ENCODE results near the gene RNF169.
"Not testable (repeated sequence)": the region's sequence is repeated elsewhere in the genome, so short reads cannot be mapped to it uniquely, and the experiment has no call there.

RNF169 gene

GRCh38 chr11:74825596-74825995 is 76.9 kb downstream of the RNF169 start:
- not testable (repeated sequence) for DNase-seq

- no peak for DNase-seq
Measured at GRCh38 chr11:74826901-74827300, 78.3 kb downstream of the RNF169 start.

- no peak for DNase-seq
Measured at GRCh38 chr11:74837191-74837590, 88.5 kb downstream of the RNF169 start.

GRCh38 chr11:74838188-74838587 is 89.5 kb downstream of the RNF169 start:
- DNase-seq = no peak

GRCh38 chr11:74839446-74839845 is 90.8 kb downstream of the RNF169 start:
- DNase-seq = no peak

- DNase-seq = no peak
Measured at GRCh38 chr11:74839971-74840370, 91.3 kb downstream of the RNF169 start.

GRCh38 chr11:74840486-74840885 is 91.8 kb downstream of the RNF169 start:
- DNase-seq = no peak

- no peak for DNase-seq
Measured at GRCh38 chr11:74842967-74843366, 94.3 kb downstream of the RNF169 start.

GRCh38 chr11:74844072-74844471 is 95.4 kb downstream of the RNF169 start:
- DNase-seq = no peak

- no peak for DNase-seq
Measured at GRCh38 chr11:74844865-74845264, 96.2 kb downstream of the RNF169 start.

- no peak for DNase-seq
Measured at GRCh38 chr11:74845978-74846517, 97.4 kb downstream of the RNF169 start.

- no peak for DNase-seq
Measured at GRCh38 chr11:74846770-74847169, 98.1 kb downstream of the RNF169 start.

- no peak for DNase-seq
Measured at GRCh38 chr11:74847395-74847794, 98.7 kb downstream of the RNF169 start.

GRCh38 chr11:74847895-74848294 is 99.2 kb downstream of the RNF169 start:
- no peak for DNase-seq

GRCh38 chr11:74849525-74850391 is 101.1 kb downstream of the RNF169 start:
- no peak for DNase-seq

- DNase-seq = no peak
Measured at GRCh38 chr11:74853223-74853622, 104.6 kb downstream of the RNF169 start.

GRCh38 chr11:74860743-74861142 is 112.1 kb downstream of the RNF169 start:
- no peak for DNase-seq

- DNase-seq = no peak
Measured at GRCh38 chr11:74863410-74863809, 114.8 kb downstream of the RNF169 start.

- DNase-seq = no peak
Measured at GRCh38 chr11:74866557-74866956, 117.9 kb downstream of the RNF169 start.

- no peak for DNase-seq
Measured at GRCh38 chr11:74870485-74870884, 121.8 kb downstream of the RNF169 start.

GRCh38 chr11:74871037-74871436 is 122.4 kb downstream of the RNF169 start:
- no peak for DNase-seq

- DNase-seq = no peak
Measured at GRCh38 chr11:74877132-74877531, 128.5 kb downstream of the RNF169 start.
